HEK293 (cell line): Measurements from ENCODE around the gene SOX30.

Source experiments
- CTCF ChIA-PET: fragments of 350-600 bp; formaldehyde crosslinking; extraction: SDS; loops from one replicate; lab custom pipeline; 2021; ENCODE audit warnings: antibody characterized with exemption; lab: Yijun Ruan, JAX
- POLR2A ChIA-PET: fragments of 300-600 bp; formaldehyde crosslinking; extraction: SDS; loops from one replicate; lab custom pipeline; 2020; ENCODE audit warnings: antibody characterized with exemption, inconsistent platforms; lab: Yijun Ruan, JAX
- H3K27ac ChIP-seq: fragments of 200-500 bp; sonication (Bioruptor generic); 2 replicates; pipeline ENCODE4 v1.5.1; 2014; ENCODE audit warnings: low read depth, low read length, control low read depth, inconsistent platforms; ENCODE audit errors: extremely low read depth
- H3K36me3 ChIP-seq, 2 experiments: fragments of 200-500 bp in 1 of 2; sonication (Bioruptor generic) in 1 of 2; 1 replicate in 1 of 2; 2 replicates in 1 of 2; pipeline ENCODE4 v1.5.1; 2014 to 2017; ENCODE audit warnings: inconsistent platforms in 2 of 2, low read length in 2 of 2; ENCODE audit not compliant: control insufficient read depth in 2 of 2, insufficient read depth in 1 of 2
- H3K4me1 ChIP-seq: fragments of 200-500 bp; sonication (Bioruptor generic); 2 replicates; pipeline ENCODE4 v1.5.1; 2014; ENCODE audit warnings: mild to moderate bottlenecking, low read length, inconsistent platforms; ENCODE audit not compliant: control insufficient read depth, insufficient read depth
- H3K4me3 ChIP-seq: 2 replicates; pipeline ENCODE4 v1.5.1; 2011; ENCODE audit warnings: low read depth, mild to moderate bottlenecking, control low read depth, low read length, moderate library complexity
- H3K9me3 ChIP-seq: fragments of 200-500 bp; sonication (Bioruptor generic); 2 replicates; pipeline ENCODE4 v1.5.1; 2014; ENCODE audit warnings: low read depth, low read length, inconsistent platforms; ENCODE audit not compliant: control insufficient read depth, insufficient read depth
- ATF2 ChIP-seq: fragments of 450-650 bp; formaldehyde crosslinking; IDR thresholded peaks from 2 replicates; pipeline ENCODE4 v1.5.1; 2016; ENCODE audit warnings: missing biosample characterization, missing genetic modification characterization, low read depth
- BCL11B ChIP-seq: fragments of 450-650 bp; formaldehyde crosslinking; IDR thresholded peaks from 2 replicates; pipeline ENCODE4 v1.5.1; 2016; ENCODE audit warnings: low read depth, missing biosample characterization, missing genetic modification characterization
- REPIN1 ChIP-seq: fragments of 450-650 bp; formaldehyde crosslinking; IDR thresholded peaks from 2 replicates; pipeline ENCODE4 v1.5.1; 2017; ENCODE audit warnings: missing biosample characterization, missing genetic modification characterization, low read depth
- SETDB1 ChIP-seq: IDR thresholded peaks from one replicate; pipeline ENCODE4 v1.6.1; 2017; ENCODE audit warnings: mild to moderate bottlenecking, low read length, moderate library complexity, mixed read lengths; ENCODE audit not compliant: insufficient read length
- TCF7L2 ChIP-seq: IDR thresholded peaks from 2 replicates; pipeline ENCODE4 v1.6.1; 2011; ENCODE audit warnings: low read depth, mild to moderate bottlenecking, inconsistent platforms, low read length, moderate library complexity, borderline replicate concordance
- TSHZ1 ChIP-seq: fragments of 450-650 bp; formaldehyde crosslinking; IDR thresholded peaks from 2 replicates; pipeline ENCODE4 v1.5.1; 2016; ENCODE audit warnings: missing biosample characterization, missing genetic modification characterization, borderline replicate concordance
- ZFP3 ChIP-seq: fragments of 450-650 bp; formaldehyde crosslinking; IDR thresholded peaks from 2 replicates; pipeline ENCODE4 v1.5.1; 2016; ENCODE audit warnings: low read depth, missing biosample characterization, missing genetic modification characterization
- ZNF112 ChIP-seq: fragments of 450-650 bp; formaldehyde crosslinking; IDR thresholded peaks from 2 replicates; pipeline ENCODE4 v1.5.0; 2017; ENCODE audit warnings: missing biosample characterization, missing genetic modification characterization
- ZNF266 ChIP-seq: fragments of 450-650 bp; formaldehyde crosslinking; IDR thresholded peaks from 2 replicates; pipeline ENCODE4 v1.5.1; 2016; ENCODE audit warnings: missing biosample characterization, missing genetic modification characterization, low read depth
- ZNF274 ChIP-seq, 2 experiments: fragments of 200-500 bp in 1 of 2; fragments of 450-650 bp in 1 of 2; sonication (Bioruptor generic) in 1 of 2; formaldehyde crosslinking in 1 of 2; IDR thresholded peaks; 2 replicates each; pipeline versions ENCODE4 v1.5.1 to v1.6.1; 2014 to 2016; ENCODE audit warnings: borderline replicate concordance in 1 of 2, inconsistent platforms in 1 of 2, low read length in 1 of 2, missing biosample characterization in 1 of 2, missing genetic modification characterization in 1 of 2
- ZNF324 ChIP-seq: fragments of 450-650 bp; formaldehyde crosslinking; IDR thresholded peaks from 2 replicates; pipeline ENCODE4 v1.5.1; 2016; ENCODE audit warnings: missing biosample characterization, missing genetic modification characterization
- ZNF362 ChIP-seq: fragments of 450-650 bp; formaldehyde crosslinking; IDR thresholded peaks from 2 replicates; pipeline ENCODE4 v1.5.1; 2016; ENCODE audit warnings: missing biosample characterization, missing genetic modification characterization
- ZNF366 ChIP-seq: fragments of 450-650 bp; formaldehyde crosslinking; conservative IDR thresholded peaks from 2 replicates; pipeline ENCODE4 v1.5.1; 2016; ENCODE audit warnings: missing biosample characterization, missing genetic modification characterization
- ZNF449 ChIP-seq: fragments of 450-650 bp; formaldehyde crosslinking; IDR thresholded peaks from 2 replicates; pipeline ENCODE4 v1.5.1; 2017; ENCODE audit warnings: missing biosample characterization, mild to moderate bottlenecking, missing genetic modification characterization, moderate library complexity
- ZNF521 ChIP-seq: fragments of 450-650 bp; formaldehyde crosslinking; IDR thresholded peaks from 2 replicates; pipeline ENCODE4 v1.5.1; 2017; ENCODE audit warnings: missing biosample characterization, mild to moderate bottlenecking, missing genetic modification characterization
- ZNF560 ChIP-seq: fragments of 450-650 bp; formaldehyde crosslinking; IDR thresholded peaks from 2 replicates; pipeline ENCODE4 v1.5.1; 2017; ENCODE audit warnings: missing biosample characterization, missing genetic modification characterization, borderline replicate concordance
- ZNF645 ChIP-seq: fragments of 450-650 bp; formaldehyde crosslinking; IDR thresholded peaks from 2 replicates; pipeline ENCODE4; 2016; ENCODE audit warnings: missing biosample characterization, missing genetic modification characterization
- ZSCAN30 ChIP-seq: fragments of 450-650 bp; IDR thresholded peaks from 2 replicates; pipeline ENCODE4 v1.5.1; 2018; ENCODE audit warnings: missing biosample characterization, mild to moderate bottlenecking, missing genetic modification characterization, moderate library complexity

SOX30 gene

GRCh38 chr5:157608972-157609565, 43.2 kb downstream of the SOX30 start:
- Histone ChIP-seq H3K9me3 (no peaks in the 10 kb centered on the region), H3K4me1 (no peaks in the 10 kb centered on the region)
- CTCF ChIA-PET, result interaction anchor here (0.7 kb wide), 1 partner anchor 18 kb away, joined by 4 read pairs; no protein-coding TSS in a partner anchor

GRCh38 chr5:157607371-157608161, 44.7 kb downstream of the SOX30 start:
- Histone ChIP-seq H3K9me3 (no peaks in the 10 kb centered on the region), H3K4me3 (no peak overlapping the region), H3K36me3 (no peaks in the 10 kb centered on the region)
- POLR2A ChIA-PET, result no interaction called here
- TF ChIP-seq ZNF362 (tag by site-specific recombination), result no peak
- no peak for TF ChIP-seq ZNF366
- TF ChIP-seq ZFP3 (tag by site-specific recombination), result no peak
- TF ChIP-seq ZSCAN30 (tag by site-specific recombination), result no peak
- no peak for TF ChIP-seq ZNF266
- TF ChIP-seq REPIN1 (tag by site-specific recombination), result no peak
- TF ChIP-seq, all 188 proteins: peak for 0
- H3K27ac ChIP-seq, result no peak overlapping the region
- H3K4me1 ChIP-seq, result no peaks in the 10 kb centered on the region
- CTCF ChIA-PET, result no interaction called here

More at GRCh38 chr5:157608972-157609565, 43.2 kb downstream of the SOX30 start:
- POLR2A ChIA-PET, result interaction anchor here (0.7 kb wide), 1 partner anchor 203 kb away, joined by 5 read pairs; no protein-coding TSS in a partner anchor
- TF ChIP-seq ZNF274 (IDR thresholded peaks at IDR 0.05; ENCODE audit: low read length), result no peak
- no peak for TF ChIP-seq ZNF274 (tag by site-specific recombination; IDR thresholded peaks at IDR 0.05; ENCODE audit: borderline replicate concordance)
- TF ChIP-seq ZNF560 (tag by site-specific recombination), result no peak
- TF ChIP-seq ZNF521, result no peak
- no peak for TF ChIP-seq ZNF324
- no peak for TF ChIP-seq ATF2 (tag by site-specific recombination)
- TF ChIP-seq ZNF112 (tag by site-specific recombination), result no peak
- TF ChIP-seq SETDB1, result peak; percentile 41
- TF ChIP-seq ZNF645 (tag by site-specific recombination), result no peak
- Histone ChIP-seq H3K36me3 (no peaks in the 10 kb centered on the region), H3K27ac (no peak overlapping the region), H3K4me3 (no peak overlapping the region)

GRCh38 chr5:157606046-157606445, 46.2 kb downstream of the SOX30 start:
- no peak overlapping the region for H3K27ac ChIP-seq
- POLR2A ChIA-PET, result no interaction called here
- no peak overlapping the region for H3K4me3 ChIP-seq
- H3K36me3 ChIP-seq, result no peaks in the 10 kb centered on the region
- no peaks in the 10 kb centered on the region for H3K4me1 ChIP-seq
- CTCF ChIA-PET, result interaction anchor here (0.6 kb wide), 1 partner anchor 12 kb away, joined by 6 read pairs; no protein-coding TSS in a partner anchor
- no peaks in the 10 kb centered on the region for H3K9me3 ChIP-seq
- TF ChIP-seq ATF2 (tag by site-specific recombination) (no peak), TSHZ1 (tag by site-specific recombination) (no peak), ZNF366 (no peak), ZNF449 (tag by site-specific recombination) (no peak), BCL11B (tag by site-specific recombination) (no peak), TCF7L2 (no peak)
